Tibial nerve (tissue), 4 donors: ENCODE measurements around the gene TMEM169.

Experiments used
- CTCF ChIP-seq, 5 experiments: fragments of 200-600 bp in 3 of 5; fragments of 450-650 bp in 2 of 5; sonication (generic) in 3 of 5; IDR thresholded peaks; one replicate each; pipeline ENCODE4 v1.5.1; 2016 to 2019; ENCODE audit warnings: antibody characterized with exemption in 5 of 5, mild to moderate bottlenecking in 3 of 5, moderate library complexity in 2 of 5
- EP300 ChIP-seq, 2 donors: sonication (generic); formaldehyde crosslinking; IDR thresholded peaks; one replicate each; pipeline ENCODE4 v1.6.1; 2017; ENCODE audit warnings: antibody characterized with exemption in 2 of 2, mild to moderate bottlenecking in 1 of 2
- POLR2A ChIP-seq, 2 donors: fragments of 450-650 bp; IDR thresholded peaks; one replicate each; pipeline ENCODE4 v1.6.1; 2017; ENCODE audit warnings: antibody characterized with exemption in 2 of 2, mild to moderate bottlenecking in 2 of 2, moderate library complexity in 2 of 2

GRCh38 chr2:216107320-216107719 lies 25.6 kb downstream of the TMEM169 start:
- no peak for TF ChIP-seq POLR2A (IDR thresholded peaks at IDR 0.05)
- TF ChIP-seq CTCF (IDR thresholded peaks at IDR 0.05) = no peak
- TF ChIP-seq EP300 (IDR thresholded peaks at IDR 0.05) = no peak
